GM12878 (cell line): ENCODE measurements around the gene TMBIM6. TPM values are rescaled to one million over a fixed set of nuclear protein-coding genes. Genes with fewer than 3 reads are reported as not detected.

Experiments
- ATAC-seq: fragments of 200-7000 bp; cut with Tn5 transposase; 3 replicates; pipeline ENCODE4 v1.9.1; 2020; ENCODE audit warnings: mild to moderate bottlenecking, moderate library complexity
- BruUV-seq: library from RNA; stranded (reverse); fragments of 400-500 nt; replicated peaks from 2 replicates; lab custom pipeline; 2021; lab: Mats Ljungman, UMichigan
- CTCF ChIA-PET: fragments of 300-600 bp; sonication (Branson Sonifier 250); formaldehyde crosslinking; extraction: SDS; loops from one replicate; lab custom pipeline; 2021; ENCODE audit warnings: inconsistent platforms; lab: Yijun Ruan, JAX
- POLR2A ChIA-PET: fragments of 350-600 bp; formaldehyde crosslinking; extraction: SDS; loops from one replicate; lab custom pipeline; 2021; ENCODE audit warnings: inconsistent platforms; lab: Charles Lee
- RAD21 ChIA-PET: fragments of 300-600 bp; sonication (Branson Sonifier 250); formaldehyde crosslinking; loops from one replicate; lab custom pipeline; 2023; ENCODE audit warnings: antibody characterized with exemption; ENCODE audit not compliant: unreplicated experiment; lab: Charles Lee
- SMC1A ChIA-PET: fragments of 300-600 bp; sonication (Branson Sonifier 250); formaldehyde crosslinking; loops from one replicate; lab custom pipeline; 2023; ENCODE audit not compliant: unreplicated experiment, uncharacterized antibody; lab: Charles Lee
- DNase-seq: peaks from one replicate; pipeline ENCODE4 v3.0.0-alpha.2; 2011; ENCODE audit warnings: low read depth, low spot score
- FAIRE-seq: peaks from 3 replicates; lab custom pipeline; 2011; peaks lifted over from hg19 to GRCh38; lab: Jason Lieb, UNC
- H2AFZ ChIP-seq: 2 replicates; pipeline ENCODE4 v1.6.0; 2011; ENCODE audit warnings: low read depth, low read length, control low read depth; ENCODE audit not compliant: control insufficient read depth
- H3K27ac ChIP-seq: 2 replicates; pipeline ENCODE4 v1.5.1; 2011; ENCODE audit warnings: control low read depth; ENCODE audit not compliant: control insufficient read depth, insufficient read depth
- H3K27me3 ChIP-seq, 2 experiments: replicated peaks in 1 of 2; 2 replicates each; pipeline versions ENCODE4 v1.6.0 to v1.6.1; 2011; ENCODE audit warnings: low read length in 1 of 2; ENCODE audit not compliant: control insufficient read depth in 2 of 2, insufficient read depth in 2 of 2
- H3K36me3 ChIP-seq, 2 experiments: 2 replicates each; pipeline ENCODE4 v1.5.1; 2011; ENCODE audit warnings: low read length in 1 of 2; ENCODE audit not compliant: control insufficient read depth in 2 of 2, insufficient read depth in 2 of 2
- H3K4me1 ChIP-seq: 2 replicates; pipeline ENCODE4 v1.6.1; 2011; ENCODE audit warnings: mild to moderate bottlenecking, low read length, moderate library complexity, mixed read lengths; ENCODE audit not compliant: control insufficient read depth, insufficient read depth
- H3K4me2 ChIP-seq: 2 replicates; pipeline ENCODE4 v1.6.0; 2011; ENCODE audit warnings: control low read depth; ENCODE audit not compliant: control insufficient read depth, insufficient read depth
- H3K4me3 ChIP-seq: fragments of 200-600 bp; sonication (generic); 2 replicates; pipeline ENCODE4 v1.5.1; 2016
- H3K79me2 ChIP-seq: 2 replicates; pipeline ENCODE4 v1.6.0; 2011; ENCODE audit warnings: low read length; ENCODE audit not compliant: control insufficient read depth, insufficient read depth
- H3K9ac ChIP-seq: 2 replicates; pipeline ENCODE4 v1.8.0; 2011; ENCODE audit warnings: low read length, control low read depth, mixed read lengths; ENCODE audit not compliant: control insufficient read depth, insufficient read depth
- H3K9me3 ChIP-seq: replicated peaks from 3 replicates; pipeline ENCODE4 v1.5.1; 2011; ENCODE audit warnings: mild to moderate bottlenecking, low read length; ENCODE audit not compliant: control insufficient read depth, insufficient read depth
- H4K20me1 ChIP-seq: 2 replicates; pipeline ENCODE4 v1.6.0; 2011; ENCODE audit not compliant: control insufficient read depth, insufficient read depth
- ATF7 ChIP-seq: fragments of 450-650 bp; IDR thresholded peaks from 2 replicates; pipeline ENCODE4 v1.6.1; 2016; ENCODE audit warnings: low read depth, mild to moderate bottlenecking
- BCL11A ChIP-seq: IDR thresholded peaks from 2 replicates; pipeline ENCODE4 v1.6.1; 2011; ENCODE audit warnings: low read depth, low read length
- EED ChIP-seq: sonication (generic); IDR thresholded peaks from 2 replicates; pipeline ENCODE4 v1.6.1; 2016; ENCODE audit warnings: antibody characterized with exemption, low read depth
- HCFC1 ChIP-seq: fragments of 150-350 bp; IDR thresholded peaks from 2 replicates; pipeline ENCODE4 v1.6.1; 2014; ENCODE audit warnings: low read length
- HDAC6 ChIP-seq: fragments of 200-600 bp; sonication (generic); IDR thresholded peaks from one replicate; pipeline ENCODE4 v1.8.0; 2017; ENCODE audit warnings: antibody characterized with exemption; ENCODE audit not compliant: unreplicated experiment
- NFXL1 ChIP-seq: fragments of 450-650 bp; IDR thresholded peaks from 2 replicates; pipeline ENCODE4 v1.6.1; 2017; ENCODE audit warnings: antibody characterized with exemption, mild to moderate bottlenecking, borderline replicate concordance
- RAD21 ChIP-seq: IDR thresholded peaks from 2 replicates; pipeline ENCODE4 v1.6.1; 2011; ENCODE audit warnings: mild to moderate bottlenecking, low read depth, low read length, moderate library complexity; ENCODE audit not compliant: insufficient read depth
- RBBP5 ChIP-seq: fragments of 200-600 bp; sonication (generic); conservative IDR thresholded peaks from 2 replicates; pipeline ENCODE4 v1.6.1; 2016
- SMAD1 ChIP-seq: fragments of 450-650 bp; IDR thresholded peaks from 2 replicates; pipeline ENCODE4 v1.6.1; 2018; ENCODE audit warnings: mild to moderate bottlenecking, low read depth; ENCODE audit not compliant: partially characterized antibody
- SPI1 ChIP-seq: IDR thresholded peaks from 2 replicates; pipeline ENCODE4 v1.6.1; 2011; ENCODE audit warnings: low read depth, mild to moderate bottlenecking, low read length, moderate library complexity, borderline replicate concordance; ENCODE audit not compliant: insufficient read depth
- SREBF2 ChIP-seq: IDR thresholded peaks from 2 replicates; pipeline ENCODE4 v1.6.1; 2012; ENCODE audit warnings: mild to moderate bottlenecking, low read length
- TAF1 ChIP-seq: IDR thresholded peaks from 2 replicates; pipeline ENCODE4 v1.6.1; 2011; ENCODE audit warnings: mild to moderate bottlenecking, low read depth, low read length, borderline replicate concordance
- USF2 ChIP-seq: IDR thresholded peaks from 2 replicates; pipeline ENCODE4 v1.6.1; 2011; ENCODE audit warnings: low read depth, low read length, improper control_type of control experiment, borderline replicate concordance
- ZBTB33 ChIP-seq: fragments of 450-650 bp; IDR thresholded peaks from 2 replicates; pipeline ENCODE4 v1.6.1; 2017; ENCODE audit warnings: mild to moderate bottlenecking
- WGBS: methylation state at CpG from one replicate; pipeline ENCODE4 v1.1.6; 2016; ENCODE audit warnings: low lambda C conversion rate; ENCODE audit not compliant: insufficient replicate concordance, insufficient coverage; ENCODE audit errors: missing lambda C conversion rate; 5-methylcytosine and 5-hydroxymethylcytosine counted together
- in situ Hi-C: fragments of 300-500 bp; cut with MboI; formaldehyde crosslinking; loops from 9 replicates; pipeline ENCODE4 v1.14.3; 2018; ENCODE audit warnings: mixed read lengths
- intact Hi-C: fragments of 100-400 bp; cut with micrococcal nuclease; formaldehyde crosslinking; loops from one replicate; pipeline ENCODE4 v1.14.2; 2022; ENCODE audit not compliant: unreplicated experiment
- polyA plus RNA-seq, 11 experiments: library from polyadenylated mRNA; depleted of rRNA in 4 of 11; unstranded in 6 of 11; stranded (reverse) in 5 of 11; fragments of >200 nt; fragmentation: Nextera tagmentation in 4 of 11; fragmentation: Illumina TruSeq in 1 of 11; extraction: Ambion mirVana in 4 of 11; extraction: Trizol in 1 of 11; gene quantifications; 1 replicate in 1 of 11; 2 replicates in 10 of 11; pipeline versions ENCODE4 v1.2.1 to v1.2.3, GENCODE V29; 2011 to 2016; ENCODE audit warnings: inconsistent platforms in 2 of 11, missing spikeins in 2 of 11, low read depth in 1 of 11
- total RNA-seq, 4 experiments: library from RNA; depleted of rRNA in 3 of 4; stranded (reverse); fragments of >200 nt in 3 of 4; fragmentation: Illumina TruSeq in 1 of 4; extraction: Trizol in 1 of 4; gene quantifications; 2 replicates each; pipeline versions ENCODE4 v1.2.1 to v1.2.3, GENCODE V29; 2013 to 2021

Gene TMBIM6
- total and polyA plus RNA-seq, 10 of the 15 experiments (the other 5 are each of a cell fraction or from before 2014, with no cell fraction given): 224 to 1,192 (median 379) TPM

- no peak for TF ChIP-seq USF2
- TF ChIP-seq RBBP5: no peak
- TF ChIP-seq ZBTB33: no peak
- TF ChIP-seq, all 136 proteins: peak for 0
Measured at GRCh38 chr12:49806321-49806813, 65.0 kb downstream of the TMBIM6 start (continued).

- RAD21 ChIA-PET: no interaction called here
- Histone ChIP-seq H3K4me3 (no peak overlapping the region), H4K20me1 (no peaks in the 10 kb centered on the region), H3K9me3 (no peaks in the 10 kb centered on the region), H3K79me2 (no peaks in the 10 kb centered on the region), H3K4me2 (no peak overlapping the region), H3K4me1 (peaks cover 9% of the 10 kb centered on the region), H3K27ac (no peak overlapping the region), H3K9ac (no peak overlapping the region), H2AFZ (no peak overlapping the region), H3K27me3 (no peaks in the 10 kb centered on the region), H3K36me3 (peaks cover 2 to 11% of the 10 kb centered on the region in 2 experiments; a peak in 2 of 4 replicates)
- no peak for FAIRE-seq
- POLR2A ChIA-PET: no interaction called here
- 83% methylated on average over 7 of the region's 7 CpGs for WGBS
- intact Hi-C loops (no loop called here), in situ Hi-C loops (no loop called here)
- no peak for ATAC-seq
- SMC1A ChIA-PET: no interaction called here
- BruUV-seq: no TSS peak
- CTCF ChIA-PET: no interaction called here
- no peak for DNase-seq
- TF ChIP-seq ATF7 (no peak), SREBF2 (no peak), SMAD1 (no peak), RAD21 (no peak), EED (no peak), BCL11A (no peak), SPI1 (no peak), TAF1 (no peak), NFXL1 (no peak), HDAC6 (no peak), HCFC1 (no peak)
Measured at GRCh38 chr12:49806877-49807276, 65.5 kb downstream of the TMBIM6 start.
